Pancreas (tissue), 10 donors: ENCODE measurements around the gene FHIT. TPM values are rescaled to one million over a fixed set of nuclear protein-coding genes. Genes with fewer than 3 reads are reported as not detected.

Experiments
- ATAC-seq, 4 donors: fragments of 200-7000 bp; cut with Tn5 transposase; one replicate each; pipeline versions ENCODE4 v1.8.0 to v1.9.1; 2020; ENCODE audit warnings: mild to moderate bottlenecking in 4 of 4, moderate library complexity in 4 of 4
- DNase-seq, 6 donors: peaks; one replicate each; pipeline ENCODE4 v3.0.0-alpha.2; 2020
- FAIRE-seq: peaks from 2 replicates; lab custom pipeline; 2012; peaks lifted over from hg19 to GRCh38; lab: Jason Lieb, UNC
- H3K27ac ChIP-seq, 4 donors: fragments of 200-600 bp; sonication (generic); 1 replicate in 3 of 4; 2 replicates in 1 of 4; pipeline versions ENCODE4 v1.5.0 to v1.8.0; 2020
- H3K27me3 ChIP-seq, 4 donors: fragments of 200-600 bp; one replicate each; pipeline ENCODE4 v1.8.0; 2021
- H3K36me3 ChIP-seq, 3 donors: fragments of 200-600 bp; sonication (generic) in 1 of 3; one replicate each; pipeline versions ENCODE4 v1.5.0 to v1.8.0; 2020 to 2021
- H3K4me1 ChIP-seq, 3 donors: fragments of 200-600 bp; one replicate each; pipeline ENCODE4 v1.8.0; 2021
- H3K4me3 ChIP-seq, 4 donors: fragments of 200-600 bp; sonication (generic) in 2 of 4; one replicate each; pipeline versions ENCODE4 v1.5.0 to v1.8.0; 2020 to 2021
- H3K9me3 ChIP-seq, 4 donors: fragments of 200-600 bp; one replicate each; pipeline ENCODE4 v1.8.0; 2021
- WGBS, 2 donors: extraction: QIAGEN DNeasy Blood & Tissue Kit; methylation state at CpG; one replicate each; pipeline ENCODE4 v1.1.7; 2013; 5-methylcytosine and 5-hydroxymethylcytosine counted together
- intact Hi-C, 3 donors: fragments of 100-400 bp; cut with DNase I; formaldehyde crosslinking; loops; one replicate each; pipeline versions ENCODE4 v1.11.1 to v1.14.2; 2022
- polyA plus RNA-seq, 2 donors: library from polyadenylated mRNA; stranded (reverse); fragments of 200-250 nt; gene quantifications; one replicate each; pipeline ENCODE4 v1.2.3, GENCODE V29; 2013
- total RNA-seq, 6 donors: library from RNA; stranded (reverse); fragmentation: NEBNext Ultra II Directional in 4 of 6; extraction: Animal tissue kit (Norgen Biotek cat#: 25700) in 4 of 6; gene quantifications; one replicate each; pipeline versions ENCODE4 v1.2.1 to v1.2.4, GENCODE V29; 2021 to 2023
- TF ChIP-seq, protein P1 (sequence below), 4 donors: fragments of 200-600 bp; sonication (generic) in 3 of 4; IDR thresholded peaks; one replicate each; pipeline versions ENCODE4 v1.5.0 to v1.8.0; 2021; ENCODE audit warnings: antibody characterized with exemption in 4 of 4
- donor health status: healthy with polysubstance abuse.
- donor health status: DM: no; HTN: no; CAD: no; lungs with moderate emphysema.
- donor health status: DM: no; HTN: no; CAD: no.
- donor health status: control.
- donor health status: control.
- donor health status: Bipolar disorder and iron deficiency.
- donor health status: DM: yes; HTN: yes; CAD: no.
- donor health status: DM: no; HTN: no; CAD: no.
- donor health status: DM: no; HTN: no; CAD: no.
- donor health status: DM: yes; HTN: yes; CAD: no.

Gene FHIT
- total and polyA plus RNA-seq, 8 donors, result 4.8 to 15.7 (median 8.0) TPM

DNA sequence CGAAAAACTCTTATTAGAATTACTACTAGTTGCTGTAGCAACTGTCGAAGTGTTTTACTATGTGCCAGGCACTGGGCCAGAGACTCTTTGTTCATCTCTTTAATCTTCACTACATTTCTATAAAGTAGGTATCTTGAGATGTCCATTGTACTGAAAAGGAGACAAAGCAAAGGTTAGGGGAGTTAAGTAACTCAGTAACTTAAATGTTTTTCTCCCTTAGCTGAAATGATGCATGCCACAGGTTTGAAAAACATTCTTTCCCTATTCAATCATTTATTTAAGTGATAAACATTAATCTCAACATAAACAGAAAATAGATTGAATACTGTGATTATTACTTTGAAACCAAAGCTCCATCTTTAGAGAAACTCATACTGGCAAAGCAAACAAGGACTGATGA is 776.2 kb downstream of the FHIT start:
- no peaks in the 10 kb centered on the region for H3K9me3 ChIP-seq
- no peak for FAIRE-seq
- no peaks in the 10 kb centered on the region for H3K36me3 ChIP-seq
- DNase-seq, result no peak
- H3K27ac ChIP-seq, result no peak overlapping the region
- TF ChIP-seq, protein P1, sequence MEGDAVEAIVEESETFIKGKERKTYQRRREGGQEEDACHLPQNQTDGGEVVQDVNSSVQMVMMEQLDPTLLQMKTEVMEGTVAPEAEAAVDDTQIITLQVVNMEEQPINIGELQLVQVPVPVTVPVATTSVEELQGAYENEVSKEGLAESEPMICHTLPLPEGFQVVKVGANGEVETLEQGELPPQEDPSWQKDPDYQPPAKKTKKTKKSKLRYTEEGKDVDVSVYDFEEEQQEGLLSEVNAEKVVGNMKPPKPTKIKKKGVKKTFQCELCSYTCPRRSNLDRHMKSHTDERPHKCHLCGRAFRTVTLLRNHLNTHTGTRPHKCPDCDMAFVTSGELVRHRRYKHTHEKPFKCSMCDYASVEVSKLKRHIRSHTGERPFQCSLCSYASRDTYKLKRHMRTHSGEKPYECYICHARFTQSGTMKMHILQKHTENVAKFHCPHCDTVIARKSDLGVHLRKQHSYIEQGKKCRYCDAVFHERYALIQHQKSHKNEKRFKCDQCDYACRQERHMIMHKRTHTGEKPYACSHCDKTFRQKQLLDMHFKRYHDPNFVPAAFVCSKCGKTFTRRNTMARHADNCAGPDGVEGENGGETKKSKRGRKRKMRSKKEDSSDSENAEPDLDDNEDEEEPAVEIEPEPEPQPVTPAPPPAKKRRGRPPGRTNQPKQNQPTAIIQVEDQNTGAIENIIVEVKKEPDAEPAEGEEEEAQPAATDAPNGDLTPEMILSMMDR (IDR thresholded peaks at IDR 0.05), result no peak
- no peak for ATAC-seq
- 56 to 82% methylated on average over 2 of the region's 2 CpGs for WGBS, 2 donors
- H3K4me1 ChIP-seq, result no peaks in the 10 kb centered on the region
- H3K27me3 ChIP-seq, result no peaks in the 10 kb centered on the region
- no peak overlapping the region for H3K4me3 ChIP-seq
- intact Hi-C loops, result no loop called here

DNA sequence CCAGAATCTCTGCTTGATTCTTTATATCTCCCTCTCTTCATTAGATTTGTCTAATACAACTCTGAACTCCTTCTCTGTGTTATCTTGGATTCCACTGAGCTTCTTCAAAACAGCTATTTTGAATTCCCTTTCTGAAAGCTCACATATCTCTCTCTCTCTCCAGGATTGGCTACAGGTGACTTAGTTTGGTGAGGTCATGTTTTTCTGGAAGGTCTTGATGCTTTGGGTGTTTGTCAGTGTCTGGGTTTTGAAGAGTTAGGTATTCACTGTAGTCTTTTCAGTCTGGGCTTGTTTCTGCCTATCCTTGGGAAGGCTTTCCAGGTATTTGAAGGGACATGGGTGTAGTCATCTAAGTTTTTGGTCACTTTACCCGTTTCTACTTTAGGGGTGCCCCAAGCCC is 781.8 kb downstream of the FHIT start:
- no peaks in the 10 kb centered on the region for H3K9me3 ChIP-seq
- TF ChIP-seq, protein P1 (IDR thresholded peaks at IDR 0.05), result no peak
- no peak for DNase-seq
- H3K27me3 ChIP-seq, result no peaks in the 10 kb centered on the region
- H3K4me3 ChIP-seq, result no peak overlapping the region
- no peak overlapping the region for H3K27ac ChIP-seq
- intact Hi-C loops, result no loop called here
- FAIRE-seq, result no peak
- no peaks in the 10 kb centered on the region for H3K4me1 ChIP-seq
- WGBS, 2 donors, result 88 to 100% methylated on average over 1 of the region's 1 CpG
- no peaks in the 10 kb centered on the region for H3K36me3 ChIP-seq
- ATAC-seq, result no peak

DNA sequence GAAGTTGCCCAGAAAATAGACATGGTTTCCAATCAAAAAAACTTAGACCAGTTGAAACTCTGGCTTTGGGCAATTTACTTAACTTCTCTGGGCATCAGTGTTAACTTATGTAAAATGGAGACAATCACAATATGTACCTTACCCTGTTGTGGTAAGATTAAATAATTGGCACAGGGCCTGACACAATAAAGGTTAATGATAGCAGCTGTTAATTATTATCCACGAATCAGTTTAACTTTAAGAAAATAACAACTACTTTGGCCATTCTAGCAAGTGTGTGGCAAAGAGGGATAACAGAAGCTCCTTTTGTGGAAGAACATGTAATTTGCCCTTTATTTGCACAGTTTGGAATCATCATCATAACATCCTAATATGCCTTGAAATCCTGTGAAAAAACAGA is 787.6 kb downstream of the FHIT start:
- H3K27ac ChIP-seq, result no peak overlapping the region
- H3K4me1 ChIP-seq, result peaks cover 0 to 7% (median 0%) of the 10 kb centered on the region in 3 donors
- FAIRE-seq, result no peak
- H3K4me3 ChIP-seq, result no peak overlapping the region
- H3K27me3 ChIP-seq, result no peaks in the 10 kb centered on the region
- DNase-seq, result no peak
- no peaks in the 10 kb centered on the region for H3K36me3 ChIP-seq
- intact Hi-C loops, result no loop called here
- H3K9me3 ChIP-seq, result no peaks in the 10 kb centered on the region
- 9 to 15% methylated on average over 1 of the region's 1 CpG for WGBS, 2 donors
- TF ChIP-seq, protein P1 (IDR thresholded peaks at IDR 0.05), result no peak
- ATAC-seq, result peak in 2 of 4 donors; percentile 54 to 63

DNA sequence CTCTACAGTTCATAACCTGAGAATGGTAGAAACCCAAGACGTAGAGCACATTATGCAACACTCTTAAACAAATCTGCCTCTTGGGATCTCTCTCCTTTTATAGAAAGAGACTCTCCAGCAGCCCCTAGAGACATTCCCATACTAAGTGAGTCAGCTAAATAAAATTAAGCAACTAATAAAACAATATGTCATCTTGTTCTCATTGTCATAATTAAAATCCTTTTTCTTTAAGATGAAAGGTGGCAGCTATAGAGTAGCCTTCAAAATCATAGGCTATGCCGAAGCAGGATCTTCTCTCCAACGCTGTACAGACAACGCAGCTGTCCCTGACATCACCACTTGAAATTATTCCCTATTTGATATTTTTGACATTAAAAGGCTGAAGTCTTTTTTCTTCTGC is 790.0 kb downstream of the FHIT start:
- Histone ChIP-seq H3K36me3 (no peaks in the 10 kb centered on the region), H3K4me3 (no peak overlapping the region), H3K9me3 (no peaks in the 10 kb centered on the region), H3K4me1 (peaks cover 0 to 7% (median 0%) of the 10 kb centered on the region in 3 donors), H3K27ac (no peak overlapping the region), H3K27me3 (no peaks in the 10 kb centered on the region)
- WGBS, 2 donors, result 83 to 87% methylated on average over 4 of the region's 4 CpGs
- TF ChIP-seq, protein P1 (IDR thresholded peaks at IDR 0.05), result no peak
- intact Hi-C loops, result no loop called here
- FAIRE-seq (no peak), ATAC-seq (no peak), DNase-seq (no peak)

DNA sequence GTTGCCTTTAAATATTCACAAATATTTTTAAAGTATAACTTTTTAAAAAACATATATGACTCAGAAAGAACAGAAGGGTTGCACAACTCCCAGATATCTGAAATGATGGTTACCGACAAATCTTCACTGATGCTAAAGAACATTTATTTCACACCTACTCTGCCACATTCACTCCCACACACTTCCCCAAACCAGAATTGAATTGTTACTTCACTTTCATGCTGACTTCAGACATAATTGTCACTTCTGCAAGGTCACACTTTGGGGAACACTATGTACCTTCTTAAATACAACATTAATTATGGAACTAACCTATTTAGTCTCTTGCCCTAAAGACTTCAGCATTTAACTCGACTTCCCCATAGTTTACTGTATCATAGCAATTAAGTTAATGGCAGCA is 795.1 kb downstream of the FHIT start:
- TF ChIP-seq, protein P1 (IDR thresholded peaks at IDR 0.05), result no peak
- Histone ChIP-seq H3K27me3 (no peaks in the 10 kb centered on the region), H3K4me3 (no peak overlapping the region), H3K4me1 (peaks cover 0 to 3% (median 0%) of the 10 kb centered on the region in 3 donors), H3K9me3 (no peaks in the 10 kb centered on the region), H3K27ac (no peak overlapping the region), H3K36me3 (no peaks in the 10 kb centered on the region)
- DNase-seq (no peak), FAIRE-seq (no peak), ATAC-seq (no peak)
- 60 to 64% methylated on average over 2 of the region's 2 CpGs for WGBS, 2 donors
- intact Hi-C loops, result no loop called here
